Stomach smooth muscle (tissue), 2 donors: ENCODE results near the gene GPBP1.

Source experiments
- H3K27ac ChIP-seq: one replicate; pipeline ENCODE4 v1.7.0; 2013; ENCODE audit warnings: mild to moderate bottlenecking, low read length, inconsistent platforms
- H3K27me3 ChIP-seq, 2 donors: one replicate each; pipeline ENCODE4 v1.7.0; 2013; ENCODE audit warnings: low read length in 2 of 2; ENCODE audit not compliant: insufficient read depth in 2 of 2, control insufficient read depth in 1 of 2
- H3K36me3 ChIP-seq, 2 donors: one replicate each; pipeline ENCODE4 v1.7.0; 2013; ENCODE audit warnings: low read length in 2 of 2; ENCODE audit not compliant: control insufficient read depth in 2 of 2, insufficient read depth in 2 of 2
- H3K4me1 ChIP-seq: one replicate; pipeline ENCODE4 v1.7.0; 2013; ENCODE audit warnings: low read length; ENCODE audit not compliant: control insufficient read depth, insufficient read depth
- H3K4me3 ChIP-seq, 2 donors: one replicate each; pipeline ENCODE4 v1.7.0; 2013; ENCODE audit warnings: low read length in 2 of 2
- H3K9ac ChIP-seq, 2 donors: one replicate each; pipeline ENCODE4 v1.7.0; 2013; ENCODE audit warnings: low read length in 2 of 2, mild to moderate bottlenecking in 1 of 2
- H3K9me3 ChIP-seq, 2 donors: one replicate each; pipeline ENCODE4 v1.7.0; 2013; ENCODE audit warnings: low read length in 2 of 2; ENCODE audit not compliant: control insufficient read depth in 2 of 2
- donor health status: healthy.
- donor health status: Pancreatic carcinoma.

Gene GPBP1

GRCh38 chr5:57210633-57211032, 36.8 kb downstream of the GPBP1 start:
- Histone ChIP-seq H3K9ac (no peak overlapping the region), H3K27ac (no peak overlapping the region), H3K9me3 (no peaks in the 10 kb centered on the region), H3K27me3 (no peaks in the 10 kb centered on the region), H3K4me1 (peaks cover 18% of the 10 kb centered on the region), H3K4me3 (no peak overlapping the region), H3K36me3 (peaks cover 10 to 12% of the 10 kb centered on the region in 2 donors)

GRCh38 chr5:57211039-57211438, 37.2 kb downstream of the GPBP1 start:
- H3K36me3 ChIP-seq: peaks cover 10 to 13% of the 10 kb centered on the region in 2 donors

GRCh38 chr5:57215629-57216195, 41.9 kb downstream of the GPBP1 start:
- Histone ChIP-seq H3K36me3 (peaks cover 10 to 13% of the 10 kb centered on the region in 2 donors), H3K4me3 (no peak overlapping the region), H3K4me1 (no peaks in the 10 kb centered on the region), H3K27ac (no peak overlapping the region), H3K27me3 (no peaks in the 10 kb centered on the region), H3K9ac (no peak overlapping the region), H3K9me3 (no peaks in the 10 kb centered on the region)

More at GRCh38 chr5:57211039-57211438, 37.2 kb downstream of the GPBP1 start:
- no peak overlapping the region for H3K9ac ChIP-seq
- H3K27me3 ChIP-seq: no peaks in the 10 kb centered on the region
- H3K27ac ChIP-seq: no peak overlapping the region
- H3K9me3 ChIP-seq: no peaks in the 10 kb centered on the region
- H3K4me3 ChIP-seq: no peak overlapping the region
- H3K4me1 ChIP-seq: peaks cover 18% of the 10 kb centered on the region

- Histone ChIP-seq H3K9me3 (no peaks in the 10 kb centered on the region), H3K27me3 (no peaks in the 10 kb centered on the region), H3K4me1 (no peaks in the 10 kb centered on the region), H3K9ac (no peak overlapping the region), H3K36me3 (peaks cover 10 to 13% of the 10 kb centered on the region in 2 donors), H3K4me3 (no peak overlapping the region), H3K27ac (no peak overlapping the region)
These were observed 42.9 kb downstream of the GPBP1 start for GRCh38 chr5:57216714-57217113.

GRCh38 chr5:57219386-57219785, 45.5 kb downstream of the GPBP1 start:
- Histone ChIP-seq H3K27ac (no peak overlapping the region), H3K4me1 (no peaks in the 10 kb centered on the region), H3K9me3 (no peaks in the 10 kb centered on the region), H3K36me3 (peaks cover 10 to 11% of the 10 kb centered on the region in 2 donors), H3K27me3 (no peaks in the 10 kb centered on the region), H3K4me3 (no peak overlapping the region), H3K9ac (no peak overlapping the region)

GRCh38 chr5:57221049-57221568, 47.2 kb downstream of the GPBP1 start:
- H3K27me3 ChIP-seq: no peaks in the 10 kb centered on the region
- H3K9me3 ChIP-seq: no peaks in the 10 kb centered on the region
- H3K36me3 ChIP-seq: no peaks in the 10 kb centered on the region
- H3K27ac ChIP-seq: no peak overlapping the region
- no peak overlapping the region for H3K4me3 ChIP-seq
- no peak overlapping the region for H3K9ac ChIP-seq
- no peaks in the 10 kb centered on the region for H3K4me1 ChIP-seq

- no peak overlapping the region for H3K9ac ChIP-seq
These were observed 51.7 kb downstream of the GPBP1 start for GRCh38 chr5:57225553-57225952.

GRCh38 chr5:57229313-57229712, 55.5 kb downstream of the GPBP1 start:
- H3K9me3 ChIP-seq: no peaks in the 10 kb centered on the region

More at GRCh38 chr5:57225553-57225952, 51.7 kb downstream of the GPBP1 start:
- Histone ChIP-seq H3K36me3 (no peaks in the 10 kb centered on the region), H3K4me1 (no peaks in the 10 kb centered on the region), H3K27me3 (no peaks in the 10 kb centered on the region), H3K4me3 (no peak overlapping the region), H3K9me3 (no peaks in the 10 kb centered on the region), H3K27ac (no peak overlapping the region)

GRCh38 chr5:57231607-57232006, 57.7 kb downstream of the GPBP1 start:
- Histone ChIP-seq H3K27me3 (no peaks in the 10 kb centered on the region), H3K27ac (no peak overlapping the region), H3K9me3 (no peaks in the 10 kb centered on the region), H3K9ac (no peak overlapping the region), H3K4me1 (no peaks in the 10 kb centered on the region), H3K36me3 (peaks cover 13 to 15% of the 10 kb centered on the region in 2 donors), H3K4me3 (no peak overlapping the region)

More at GRCh38 chr5:57229313-57229712, 55.5 kb downstream of the GPBP1 start:
- Histone ChIP-seq H3K4me3 (no peak overlapping the region), H3K27me3 (no peaks in the 10 kb centered on the region), H3K4me1 (no peaks in the 10 kb centered on the region), H3K9ac (no peak overlapping the region), H3K36me3 (peaks cover 13 to 15% of the 10 kb centered on the region in 2 donors), H3K27ac (no peak overlapping the region)

GRCh38 chr5:57232293-57233033, 58.6 kb downstream of the GPBP1 start:
- H3K27me3 ChIP-seq: no peaks in the 10 kb centered on the region
- H3K36me3 ChIP-seq: peaks cover 13 to 15% of the 10 kb centered on the region in 2 donors
- H3K27ac ChIP-seq: no peak overlapping the region
- no peak overlapping the region for H3K9ac ChIP-seq
- no peaks in the 10 kb centered on the region for H3K9me3 ChIP-seq
- no peaks in the 10 kb centered on the region for H3K4me1 ChIP-seq
- no peak overlapping the region for H3K4me3 ChIP-seq
